ENCODE measurements around the gene SESN2. TPM values are rescaled to one million over a fixed set of nuclear protein-coding genes. Genes with fewer than 3 reads are reported as not detected.

SESN2 gene
- total RNA-seq, 1 donor from 2014 or later: 7.9 TPM

- H3K9me3 Mint-ChIP-seq: no peaks in the 10 kb centered on the region
- intact Hi-C loops (cut with micrococcal nuclease): loop anchor here (2.0 kb wide), 1 partner anchor 69 kb away; the partner anchor contains the start of gene SESN2
- H3K27me3 Mint-ChIP-seq (ENCODE audit: low read depth): no peaks in the 10 kb centered on the region
- H3K4me3 Mint-ChIP-seq (ENCODE audit: low read depth): peak overlapping the region; percentile 93
- DNase-seq (ENCODE audit: low spot score): no peak
- peak overlapping the region; percentile 97 for H3K27ac Mint-ChIP-seq
- peaks cover 33% of the 10 kb centered on the region for H3K36me3 Mint-ChIP-seq (ENCODE audit: low read depth)
- H3K4me1 Mint-ChIP-seq (ENCODE audit: low read depth): peaks cover 27% of the 10 kb centered on the region
These were observed 68.9 kb downstream of the SESN2 start for GRCh38 chr1:28328228-28328648.

- no peaks in the 10 kb centered on the region for H3K27me3 Mint-ChIP-seq (ENCODE audit: low read depth)
- intact Hi-C loops (cut with micrococcal nuclease): loop anchor here (2.0 kb wide), 1 partner anchor 71 kb away; the partner anchor contains the start of gene SESN2
- peaks cover 42% of the 10 kb centered on the region for H3K36me3 Mint-ChIP-seq (ENCODE audit: low read depth)
- peak overlapping the region; percentile 93 for H3K4me3 Mint-ChIP-seq (ENCODE audit: low read depth)
- H3K27ac Mint-ChIP-seq: peak overlapping the region; percentile 97
- H3K9me3 Mint-ChIP-seq: no peaks in the 10 kb centered on the region
- no peak for DNase-seq (ENCODE audit: low spot score)
- peaks cover 28% of the 10 kb centered on the region for H3K4me1 Mint-ChIP-seq (ENCODE audit: low read depth)
These were observed 70.3 kb downstream of the SESN2 start for GRCh38 chr1:28329395-28330153.

Other genes with a start within 250 kb of the SESN2 start
- 27.5 and 30.9 TPM in 2 replicates for gene EYA3, start 170.9 kb upstream of the SESN2 start, total RNA-seq
- gene PTAFR, start 82.8 kb upstream of the SESN2 start, total RNA-seq: 0.11 and 0.21 TPM in 2 replicates
- gene DNAJC8, start 26.5 kb upstream of the SESN2 start, total RNA-seq: 96.2 and 98.9 TPM in 2 replicates
- gene ATP5IF1, start 23.4 kb upstream of the SESN2 start, total RNA-seq: 134 and 137 TPM in 2 replicates
- gene MED18, start 69.5 kb downstream of the SESN2 start, total RNA-seq: 18.2 and 18.5 TPM in 2 replicates
- gene PHACTR4, start 110.2 kb downstream of the SESN2 start, total RNA-seq: 30.2 and 32.1 TPM in 2 replicates
- 128 and 136 TPM in 2 replicates for gene RCC1, start 246.5 kb downstream of the SESN2 start, total RNA-seq

Data from activated T-helper 2 cell treated with anti-CD3 and anti-CD28 coated beads, Interferon-gamma antibody, Interleukin-2, Interleukin-4, amounts not matched to agents 10 μg/mL and 5 μg/mL and 100 μg/mL, durations not matched to agents 14 hours and 24 hours and 36 hours (primary cell).